HG03095 (cell line): ENCODE measurements around the gene BMP5.
"Not testable (repeated sequence)": the region's sequence is repeated elsewhere in the genome, so short reads cannot be mapped to it uniquely, and the experiment has no call there.

Experiments
- ATAC-seq: cut with Tn5 transposase; IDR thresholded peaks from one replicate; pipeline ENCODE4 v1.9.1; 2021; ENCODE audit warnings: moderate library complexity; ENCODE audit not compliant: unreplicated experiment

Gene BMP5

DNA sequence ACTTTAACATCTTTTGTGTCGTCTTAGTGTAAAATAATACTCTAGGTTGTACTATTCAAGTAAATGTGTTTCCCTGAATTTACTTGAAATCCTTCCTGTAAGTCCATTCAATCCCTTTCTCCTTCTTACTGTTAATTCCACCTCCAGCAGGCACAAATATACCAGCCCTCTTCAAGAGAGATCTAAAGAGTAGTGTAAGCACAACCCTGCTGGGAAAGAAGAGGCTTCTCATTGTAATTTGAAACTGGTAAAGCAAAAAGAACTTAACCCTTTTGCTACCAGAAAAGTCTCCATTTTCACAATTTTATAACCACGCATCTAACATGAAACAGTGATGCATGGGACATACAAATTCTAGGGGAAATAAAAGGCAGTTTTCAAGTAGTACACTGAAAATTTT is at the start of gene BMP5:
Gene BMP5 (minus strand): TSS at position 191 of the 400 bp plus-strand sequence. CDS start 725 bp downstream, outside the sequence.
- no peak for ATAC-seq

GRCh38 chr6:55922406-55922805 is 47.0 kb upstream of the BMP5 start:
- ATAC-seq = no peak

DNA sequence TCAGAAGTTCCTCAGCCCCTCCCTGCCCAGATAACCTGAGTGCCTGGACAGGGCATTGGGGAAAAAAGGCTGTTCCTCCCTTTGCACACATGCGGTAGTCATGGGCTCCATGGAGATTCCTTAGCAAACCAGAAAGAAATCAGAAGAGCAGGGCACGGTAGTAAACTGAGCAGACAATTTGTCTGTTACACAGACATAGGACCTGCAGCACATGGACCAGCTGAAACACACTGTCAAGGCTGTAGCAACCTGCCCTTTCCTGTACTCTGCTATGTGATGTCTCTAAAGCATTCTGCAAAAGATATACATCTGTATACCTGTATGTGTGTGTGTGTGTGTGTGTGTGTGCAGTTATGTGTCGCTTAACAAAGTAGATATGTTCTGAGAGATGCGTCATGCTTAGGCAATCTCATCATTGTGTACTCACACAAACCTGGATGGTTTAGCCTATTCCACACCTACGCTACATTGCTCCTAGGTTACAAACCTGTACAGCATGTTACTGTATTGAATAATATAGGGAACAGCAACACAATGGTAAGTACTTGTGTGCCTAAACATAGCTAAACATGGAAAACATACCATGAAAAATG is 44.4 kb upstream of the BMP5 start:
- ATAC-seq = no peak

DNA sequence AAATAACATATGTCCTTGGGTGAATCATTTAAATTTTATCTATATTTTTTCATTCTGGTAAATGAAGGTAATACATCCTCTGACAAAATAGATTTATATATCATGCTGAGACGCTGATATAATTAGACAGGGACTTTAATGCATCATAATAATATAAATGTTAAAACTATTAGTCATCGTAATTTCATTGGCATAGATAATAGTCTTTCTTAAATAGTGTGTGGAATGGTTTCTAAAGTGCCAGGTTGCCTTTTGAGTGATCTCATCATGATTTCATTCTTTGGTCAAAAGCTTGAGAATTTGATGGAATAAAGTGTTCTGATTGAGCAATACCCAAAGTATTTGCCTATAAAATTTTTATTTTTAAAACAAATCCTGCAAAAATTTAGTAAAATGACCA is 43.2 kb upstream of the BMP5 start:
- ATAC-seq = no peak

DNA sequence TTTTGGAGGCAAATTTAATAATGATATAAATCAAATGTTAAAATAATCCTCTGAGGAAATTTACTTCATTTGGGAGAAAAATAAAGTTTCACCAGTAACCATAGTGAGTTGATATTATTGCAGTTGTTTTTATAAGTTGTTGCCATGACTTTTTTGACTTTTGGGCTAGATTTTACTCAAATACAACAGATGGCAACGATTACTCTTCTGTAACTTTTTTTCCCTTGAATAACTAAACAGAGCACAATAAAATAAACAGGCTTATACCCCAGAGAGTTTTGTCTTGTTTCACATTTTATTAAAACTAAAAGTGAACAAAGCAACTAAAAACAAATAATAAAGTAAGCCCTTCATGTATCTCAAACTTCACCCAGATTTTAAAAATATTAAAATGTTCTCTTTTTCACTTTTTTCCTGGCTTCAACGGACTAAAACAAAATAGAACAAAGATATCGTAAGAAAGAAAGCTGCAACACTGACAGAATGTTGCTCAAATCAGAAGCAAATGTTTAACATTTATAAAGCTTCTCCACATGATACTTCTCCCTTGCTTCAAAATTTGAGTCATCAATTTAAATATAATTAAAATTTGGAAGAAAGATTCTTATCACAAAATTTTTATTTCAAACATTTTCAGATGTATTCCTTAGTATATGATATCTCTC is 42.5 kb upstream of the BMP5 start:
- ATAC-seq = no peak

DNA sequence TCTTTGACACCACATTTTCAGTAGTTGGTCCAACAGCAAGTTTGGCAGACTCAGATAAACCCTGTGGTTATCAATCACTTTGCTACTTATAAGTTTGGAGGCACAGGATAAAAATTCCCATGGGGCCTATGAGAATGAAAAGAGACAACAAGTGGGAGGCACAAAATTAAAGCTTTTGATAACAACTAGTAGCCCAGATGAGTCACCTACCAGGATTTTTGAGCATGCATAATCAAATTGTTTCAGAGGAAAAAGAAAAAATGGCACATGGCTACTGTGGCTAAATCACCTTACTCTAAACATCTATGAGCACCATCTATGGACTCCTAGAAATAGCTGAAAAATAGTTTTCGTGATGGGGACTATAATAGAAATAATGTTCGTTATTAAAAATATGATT is 40.8 kb upstream of the BMP5 start:
- ATAC-seq = no peak

DNA sequence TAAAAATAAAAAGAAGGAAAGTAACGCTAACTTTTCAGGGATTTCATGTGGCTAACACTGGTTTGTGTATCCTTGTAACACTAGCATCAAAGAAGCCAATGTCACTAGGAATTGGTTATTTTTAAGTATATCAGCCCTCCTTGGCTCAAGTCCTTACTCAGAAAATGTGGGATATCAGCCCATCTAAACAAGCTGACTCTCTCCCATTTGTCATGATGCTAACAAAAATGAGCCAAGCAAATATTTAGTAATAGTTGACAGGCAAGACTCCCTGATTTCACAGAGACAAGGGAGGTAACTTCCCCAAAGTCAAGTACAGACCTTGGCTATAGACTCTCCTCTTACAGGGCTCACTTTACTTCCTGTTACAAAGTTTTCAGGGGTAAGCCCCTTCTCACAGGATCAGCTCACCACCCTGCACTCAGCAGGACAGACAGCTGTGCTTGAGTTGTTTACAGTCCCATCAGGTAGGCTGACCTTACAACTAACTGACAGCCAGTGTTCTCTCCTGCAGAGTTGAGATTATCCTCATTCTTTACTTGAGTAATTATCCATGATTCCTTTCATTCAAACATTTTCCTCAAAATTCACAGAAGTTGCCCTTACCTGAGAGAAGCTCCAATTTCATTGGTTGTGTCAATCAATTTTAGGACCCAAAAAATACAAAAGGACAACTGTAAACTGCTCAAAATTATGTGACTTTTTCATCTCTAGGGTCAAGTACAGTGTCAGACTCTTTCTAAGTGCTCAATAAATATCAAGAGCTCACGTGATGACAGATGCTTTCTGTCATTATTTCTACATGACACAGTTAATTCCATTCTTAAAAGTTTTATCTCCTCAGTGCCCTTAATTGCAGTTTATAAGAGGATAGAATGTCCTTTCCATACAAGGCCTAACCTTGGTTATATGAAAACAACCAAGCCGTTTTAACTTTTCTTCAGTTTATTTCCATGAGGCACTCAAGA is 38.1 kb upstream of the BMP5 start:
- no peak for ATAC-seq

GRCh38 chr6:55910466-55910865 is 35.1 kb upstream of the BMP5 start:
- ATAC-seq = not testable (repeated sequence)

DNA sequence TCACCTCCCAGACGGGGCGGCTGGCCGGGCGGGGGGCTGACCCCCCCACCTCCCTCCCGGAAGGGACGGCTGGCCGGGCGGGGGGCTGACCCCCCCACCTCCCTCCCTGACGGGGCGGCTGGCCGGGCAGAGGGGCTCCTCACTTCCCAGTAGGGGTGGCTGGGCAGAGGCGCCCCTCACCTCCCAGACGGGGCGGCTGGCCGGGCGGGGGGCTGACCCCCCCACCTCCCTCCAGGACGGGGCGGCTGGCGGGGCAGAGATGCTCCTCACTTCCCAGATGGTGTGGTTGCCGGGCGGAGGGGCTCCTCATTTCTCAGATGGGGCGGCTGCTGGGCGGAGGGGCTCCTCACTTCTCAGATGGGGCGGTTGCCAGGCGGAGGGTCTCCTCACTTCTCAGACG is 34.5 kb upstream of the BMP5 start:
- not testable (repeated sequence) for ATAC-seq

DNA sequence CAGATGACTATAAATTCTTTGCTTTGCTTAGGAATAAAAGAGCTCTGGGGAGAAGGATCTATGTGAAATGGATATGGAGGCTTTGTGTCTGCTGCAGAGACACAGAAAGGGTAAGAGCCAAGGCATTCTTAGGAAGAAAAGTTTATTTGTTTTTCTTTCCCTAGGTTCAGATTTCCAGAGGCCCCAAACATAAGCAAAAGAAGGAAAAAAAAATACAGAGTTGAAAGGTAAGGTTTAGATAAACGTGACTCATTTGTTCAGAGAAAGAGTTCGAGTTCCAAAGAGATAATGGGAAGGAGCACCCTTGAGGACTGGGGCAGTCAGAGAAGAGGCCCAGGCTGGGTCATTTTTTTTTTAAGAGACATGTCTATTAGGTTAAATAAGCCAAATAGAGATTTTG is 27.4 kb upstream of the BMP5 start:
- ATAC-seq = no peak

DNA sequence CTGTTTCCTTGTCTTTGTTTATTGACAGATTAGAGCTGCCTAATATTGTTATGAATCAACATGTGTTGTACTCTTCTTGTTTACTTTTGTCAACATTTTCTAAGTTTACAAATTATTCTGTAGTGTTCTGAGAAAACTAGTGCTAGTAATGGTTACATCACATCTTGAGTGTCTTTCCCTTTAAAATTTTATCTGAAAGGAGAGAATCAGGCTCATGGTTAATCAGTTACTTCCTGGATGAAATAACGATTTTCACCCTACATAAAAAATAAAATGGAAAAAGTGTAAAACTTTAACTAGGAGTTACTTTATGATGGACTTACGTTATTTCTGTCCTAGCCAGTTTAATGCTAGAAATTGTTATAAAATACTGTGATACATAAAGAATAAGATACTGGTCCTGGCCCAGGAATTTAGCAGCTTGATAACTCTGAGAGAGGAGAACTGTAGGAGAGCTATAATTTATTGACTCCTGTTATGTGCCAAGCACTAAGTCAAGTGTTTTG is 26.4 kb upstream of the BMP5 start:
- no peak for ATAC-seq

GRCh38 chr6:55898342-55898741 is 23.0 kb upstream of the BMP5 start:
- no peak for ATAC-seq

GRCh38 chr6:55897346-55897745 is 22.0 kb upstream of the BMP5 start:
- no peak for ATAC-seq

DNA sequence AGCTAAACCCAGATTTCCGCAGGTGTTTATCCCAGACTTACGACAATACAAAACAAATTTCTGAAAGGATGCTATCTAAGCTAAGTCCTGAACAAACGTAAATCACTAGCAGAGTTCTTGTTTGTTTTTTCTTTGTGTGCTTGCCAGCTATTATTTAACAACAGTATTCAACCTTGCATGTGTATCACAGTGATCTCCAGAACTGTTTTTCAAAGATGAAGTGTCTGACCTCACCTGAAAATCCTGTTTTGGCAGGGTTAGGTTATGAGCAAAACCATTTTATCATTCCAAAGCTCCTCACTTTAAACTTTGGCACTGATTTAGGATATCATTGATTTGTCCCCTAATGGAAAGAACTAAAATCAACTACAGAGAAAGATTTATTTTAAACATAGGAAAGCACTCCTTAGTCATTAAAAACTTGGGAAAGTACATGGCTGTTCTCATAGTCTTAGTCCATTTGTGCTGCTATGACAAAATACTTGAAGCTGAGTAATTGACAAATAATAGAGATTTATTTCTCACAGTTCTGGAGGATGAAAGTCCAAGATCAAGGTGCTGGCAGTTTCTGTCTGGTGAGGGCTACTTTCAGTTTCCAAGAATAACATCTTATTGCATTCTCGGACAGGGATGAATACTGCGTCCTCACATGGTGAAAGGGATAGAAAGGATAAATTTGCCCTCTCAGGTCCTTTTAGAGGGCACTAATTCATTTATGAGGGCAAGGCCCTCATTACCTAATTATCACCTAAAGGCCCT is 20.8 kb upstream of the BMP5 start:
- ATAC-seq = no peak

GRCh38 chr6:55892749-55893357 is 17.5 kb upstream of the BMP5 start:
- no peak for ATAC-seq

DNA sequence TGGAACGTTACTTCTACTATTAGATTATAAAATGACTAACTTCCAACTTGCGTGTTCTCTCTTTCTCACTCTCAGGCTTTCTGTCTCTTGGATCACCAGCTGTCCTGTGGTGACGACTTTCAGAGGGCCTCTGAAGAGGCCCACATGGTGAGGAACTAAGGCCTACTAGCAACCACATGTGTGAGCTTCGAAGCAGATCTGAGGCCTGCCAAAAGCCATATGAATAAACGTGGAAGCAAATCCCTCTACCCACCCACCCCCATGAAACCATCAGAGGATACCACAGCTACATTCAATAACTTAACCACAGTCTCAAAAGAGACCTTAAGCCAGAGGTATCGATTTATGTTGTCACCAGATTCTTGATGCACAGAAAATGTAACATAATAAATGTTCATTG is 13.5 kb upstream of the BMP5 start:
- ATAC-seq = no peak

DNA sequence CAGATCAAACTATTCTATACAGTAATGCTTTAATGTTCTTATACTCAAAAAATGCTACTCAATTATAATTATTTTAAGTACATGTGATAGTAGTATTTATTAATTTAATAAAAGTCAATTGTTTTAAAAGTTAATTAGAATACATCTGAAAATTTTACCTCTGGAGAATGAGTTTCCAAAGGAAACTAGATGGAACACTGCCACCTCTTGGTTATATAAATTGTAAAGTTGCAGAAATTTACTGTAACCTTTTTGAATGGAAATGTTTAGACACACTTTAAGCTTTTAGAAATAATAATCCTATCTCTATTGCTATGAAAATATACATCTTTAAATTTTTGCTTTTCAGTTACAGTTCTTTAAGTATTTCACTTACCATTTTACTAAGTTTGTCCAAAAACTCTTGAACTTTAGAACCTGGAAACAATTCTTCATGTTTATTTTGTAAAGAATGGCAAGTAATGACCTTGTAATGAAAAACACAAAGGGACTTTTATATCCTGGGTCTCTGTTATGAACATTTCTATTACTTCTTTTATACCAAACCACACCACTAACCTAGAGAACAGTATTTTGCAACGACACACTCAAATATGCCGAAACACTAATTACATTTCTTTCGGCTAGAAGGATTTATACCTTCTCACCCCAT is 10.9 kb upstream of the BMP5 start:
- no peak for ATAC-seq

- no peak for ATAC-seq
These were observed 7.6 kb upstream of the BMP5 start for GRCh38 chr6:55882718-55883569.

DNA sequence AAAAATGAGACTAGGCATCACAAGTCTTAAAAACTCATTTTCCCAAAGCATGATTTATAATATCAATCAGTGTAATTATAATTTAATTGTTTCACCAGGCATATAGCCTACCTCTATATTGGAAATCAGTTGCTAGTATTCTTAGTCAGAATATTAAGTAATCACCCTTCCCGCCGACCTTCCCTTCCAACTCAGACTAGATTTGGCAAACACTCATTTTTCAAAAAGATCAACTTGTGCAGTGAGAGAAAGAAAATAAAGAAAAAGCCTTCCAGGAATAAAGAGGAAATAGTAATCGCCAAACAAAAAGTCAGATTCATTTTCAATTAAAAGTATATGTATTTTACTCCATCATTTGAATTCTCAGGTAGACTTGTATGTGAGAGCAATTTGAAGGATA is 1.9 kb upstream of the BMP5 start:
- no peak for ATAC-seq
